Esophagus muscularis mucosa (tissue), 4 donors: ENCODE data around the gene CORO7. TPM values are rescaled to one million over a fixed set of nuclear protein-coding genes. Genes with fewer than 3 reads are reported as not detected.
"Not testable (repeated sequence)": the region's sequence is repeated elsewhere in the genome, so short reads cannot be mapped to it uniquely, and the experiment has no call there.

ENCODE experiments used
- DNase-seq: peaks from one replicate; pipeline ENCODE4 v3.0.0-alpha.2; 2017; ENCODE audit errors: extremely low spot score
- H3K27ac ChIP-seq, 4 donors: fragments of 200-600 bp; sonication (generic); replicated peaks in 1 of 4; 1 replicate in 3 of 4; 2 replicates in 1 of 4; pipeline ENCODE4 v1.5.1; 2016 to 2019; ENCODE audit warnings: mild to moderate bottlenecking in 1 of 4
- H3K27me3 ChIP-seq, 4 donors: fragments of 200-600 bp; sonication (generic); one replicate each; pipeline versions ENCODE4 v1.5.1 to v1.6.0; 2016 to 2019
- H3K36me3 ChIP-seq, 4 donors: fragments of 200-600 bp; sonication (generic); one replicate each; pipeline ENCODE4 v1.5.1; 2016 to 2019
- H3K4me1 ChIP-seq, 4 donors: fragments of 200-600 bp; sonication (generic); one replicate each; pipeline ENCODE4 v1.5.1; 2016 to 2019
- H3K4me3 ChIP-seq, 4 donors: fragments of 200-600 bp; sonication (generic); 1 replicate in 2 of 4; 2 replicates in 2 of 4; pipeline ENCODE4 v1.5.1; 2016 to 2019; ENCODE audit warnings: mild to moderate bottlenecking in 4 of 4, moderate library complexity in 1 of 4
- H3K9me3 ChIP-seq, 4 donors: fragments of 200-600 bp; sonication (generic); 1 replicate in 3 of 4; 2 replicates in 1 of 4; pipeline ENCODE4 v1.5.1; 2016 to 2019
- CTCF ChIP-seq, 3 experiments: fragments of 200-600 bp in 2 of 3; fragments of 450-650 bp in 1 of 3; sonication (generic) in 2 of 3; IDR thresholded peaks; one replicate each; pipeline ENCODE4 v1.5.1; 2017 to 2019; ENCODE audit warnings: antibody characterized with exemption in 3 of 3, mild to moderate bottlenecking in 2 of 3, moderate library complexity in 1 of 3
- EP300 ChIP-seq: sonication (generic); formaldehyde crosslinking; IDR thresholded peaks from one replicate; pipeline ENCODE4 v1.6.1; 2017; ENCODE audit warnings: antibody characterized with exemption
- POLR2A ChIP-seq: fragments of 450-650 bp; IDR thresholded peaks from one replicate; pipeline ENCODE4 v1.6.1; 2017; ENCODE audit warnings: antibody characterized with exemption, moderate library complexity, mild to moderate bottlenecking, low read depth
- POLR2AphosphoS5 ChIP-seq, 2 donors: sonication (generic); formaldehyde crosslinking; IDR thresholded peaks; one replicate each; pipeline ENCODE4 v1.6.1; 2017; ENCODE audit warnings: antibody characterized with exemption in 2 of 2
- WGBS: methylation state at CpG from one replicate; pipeline ENCODE4 v1.1.5; 2018; 5-methylcytosine and 5-hydroxymethylcytosine counted together
- intact Hi-C: fragments of 100-400 bp; cut with DNase I; formaldehyde crosslinking; loops from one replicate; pipeline ENCODE4 v1.15.1; 2023
- total RNA-seq, 4 donors: library from RNA; depleted of rRNA; stranded (reverse); fragments of >200 nt; gene quantifications; one replicate each; pipeline versions ENCODE4 v1.1.0 to v1.2.1, GENCODE V29; 2016

The CORO7 gene
- total RNA-seq, 4 donors from 2014 or later, result 11.6 to 24.6 (median 21.3) TPM

GRCh38 chr16:4344983-4345835 lies 71.2 kb downstream of the CORO7 start:
- no peak for TF ChIP-seq EP300
- no peak for TF ChIP-seq POLR2A
- TF ChIP-seq CTCF (IDR thresholded peaks at IDR 0.05), result no peak
- TF ChIP-seq POLR2AphosphoS5 (IDR thresholded peaks at IDR 0.05), result no peak

GRCh38 chr16:4344300-4344982 lies 72.0 kb downstream of the CORO7 start:
- H3K9me3 ChIP-seq, DNase-seq, H3K4me3 ChIP-seq, intact Hi-C loops, H3K27me3 ChIP-seq: not testable (repeated sequence)
- peaks cover 0 to 31% (median 22%) of the 10 kb centered on the region in 4 donors for H3K36me3 ChIP-seq
- H3K4me1 ChIP-seq, result peaks cover 24 to 82% (median 48%) of the 10 kb centered on the region in 4 donors
- WGBS, result 64% methylated on average over 9 of the region's 10 CpGs
- H3K27ac ChIP-seq, result peak overlapping the region in 2 of 4 donors; percentile 2 to 53

More at GRCh38 chr16:4344983-4345835, 71.2 kb downstream of the CORO7 start:
- WGBS, result 75% methylated on average over 25 of the region's 26 CpGs
- peak overlapping the region in 3 of 4 donors; percentile 2 to 55 (median 53) for H3K27ac ChIP-seq
- no peaks in the 10 kb centered on the region for H3K9me3 ChIP-seq
- peaks cover 0 to 25% (median 19%) of the 10 kb centered on the region in 4 donors for H3K36me3 ChIP-seq
- intact Hi-C loops, result no loop called here
- no peak overlapping the region for H3K4me3 ChIP-seq
- DNase-seq, result no peak
- no peaks in the 10 kb centered on the region for H3K27me3 ChIP-seq
- H3K4me1 ChIP-seq, result peaks cover 24 to 82% (median 48%) of the 10 kb centered on the region in 4 donors

DNA sequence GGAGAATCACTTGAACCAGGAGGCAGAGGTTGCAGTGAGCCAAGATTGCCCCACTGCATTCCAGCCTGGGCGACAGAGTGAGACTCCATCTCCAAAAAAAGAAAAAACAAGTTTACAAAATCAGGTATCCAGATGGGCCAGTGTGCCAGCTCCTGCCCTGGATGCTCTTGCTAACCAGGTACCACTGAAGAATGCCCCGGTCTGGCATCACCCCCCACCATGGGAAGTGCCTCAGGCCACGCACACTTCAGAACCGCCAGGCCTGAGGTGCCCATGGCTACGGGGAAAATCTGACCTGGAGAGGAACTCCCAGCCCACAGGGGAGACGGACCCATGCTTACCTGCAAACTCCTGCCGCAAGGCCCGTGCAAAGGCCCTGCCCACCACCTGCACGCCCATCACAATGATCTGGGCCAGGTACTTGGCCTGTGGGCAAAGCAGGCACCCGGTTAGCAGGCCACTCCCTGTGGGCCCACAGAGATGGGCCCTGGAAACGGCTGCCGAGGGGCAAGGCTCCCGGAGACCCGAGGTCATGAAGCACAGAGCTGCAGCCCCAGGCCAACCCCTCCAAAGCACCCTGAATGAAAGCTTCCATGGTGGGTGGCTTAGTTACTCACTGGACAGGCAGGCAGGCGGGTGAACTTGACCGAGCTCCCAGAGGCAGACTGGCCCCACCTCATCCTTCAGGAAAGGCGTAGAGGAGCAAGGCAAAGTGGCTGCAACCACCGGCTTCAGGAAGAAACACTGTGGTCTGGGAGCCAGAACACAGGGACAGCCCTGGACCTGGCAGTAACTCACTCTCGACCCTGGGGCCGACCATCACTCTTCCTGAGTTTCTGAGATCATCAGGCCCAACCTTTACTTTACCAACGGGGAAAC lies 73.3 kb downstream of the CORO7 start:
- DNase-seq, result no peak
- WGBS, result 87% methylated on average over 12 of the region's 21 CpGs
- no peak for TF ChIP-seq CTCF (IDR thresholded peaks at IDR 0.05)
- no peak for TF ChIP-seq EP300
- TF ChIP-seq POLR2A, result no peak
- TF ChIP-seq POLR2AphosphoS5 (IDR thresholded peaks at IDR 0.05), result no peak

GRCh38 chr16:4341250-4341649 lies 75.1 kb downstream of the CORO7 start:
- Histone ChIP-seq H3K9me3 (no peaks in the 10 kb centered on the region), H3K27ac (no peak overlapping the region), H3K4me3 (no peak overlapping the region), H3K4me1 (peaks cover 11 to 61% (median 42%) of the 10 kb centered on the region in 4 donors), H3K36me3 (peaks cover under 1 to 59% (median 47%) of the 10 kb centered on the region in 4 donors), H3K27me3 (no peaks in the 10 kb centered on the region)
- DNase-seq, result no peak
- intact Hi-C loops, result no loop called here
- no peak for TF ChIP-seq EP300
- TF ChIP-seq POLR2AphosphoS5 (IDR thresholded peaks at IDR 0.05), result no peak
- no peak for TF ChIP-seq POLR2A
- no peak for TF ChIP-seq CTCF (IDR thresholded peaks at IDR 0.05)
- WGBS, result 90% methylated on average over 13 of the region's 13 CpGs

More for the DNA sequence above, 73.3 kb downstream of the CORO7 start:
- Histone ChIP-seq H3K9me3 (no peaks in the 10 kb centered on the region), H3K36me3 (peaks cover 0 to 45% (median 31%) of the 10 kb centered on the region in 4 donors), H3K4me1 (peaks cover 21 to 77% (median 49%) of the 10 kb centered on the region in 4 donors), H3K27me3 (no peaks in the 10 kb centered on the region), H3K27ac (no peak overlapping the region), H3K4me3 (no peak overlapping the region)
- intact Hi-C loops, result no loop called here
